HG03108 (cell line): ENCODE results near the gene FAM53B.

ENCODE experiments used
- ATAC-seq: cut with Tn5 transposase; IDR thresholded peaks from one replicate; pipeline ENCODE4 v1.9.1; 2021; ENCODE audit warnings: moderate library complexity; ENCODE audit not compliant: unreplicated experiment

FAM53B gene

DNA sequence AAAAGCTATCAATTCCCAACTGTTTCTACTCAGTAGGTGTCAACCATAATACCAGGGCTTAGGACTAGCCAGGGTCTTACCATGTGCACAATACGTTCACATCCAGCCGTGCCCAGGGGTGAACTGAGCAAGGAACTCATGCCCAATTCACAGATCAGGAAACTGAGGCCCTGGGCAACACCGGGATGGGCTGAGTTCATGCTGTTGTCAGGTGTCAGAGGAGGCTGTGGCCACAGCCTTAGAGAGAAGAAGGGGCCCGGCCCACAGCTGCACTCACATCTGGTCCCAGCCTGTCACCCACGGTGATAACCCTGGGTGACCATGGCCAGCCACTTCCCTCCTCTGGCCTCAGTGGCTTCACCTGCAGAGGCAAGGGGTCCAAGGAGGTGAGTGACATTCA is 92.0 kb downstream of the FAM53B start:
- no peak for ATAC-seq

DNA sequence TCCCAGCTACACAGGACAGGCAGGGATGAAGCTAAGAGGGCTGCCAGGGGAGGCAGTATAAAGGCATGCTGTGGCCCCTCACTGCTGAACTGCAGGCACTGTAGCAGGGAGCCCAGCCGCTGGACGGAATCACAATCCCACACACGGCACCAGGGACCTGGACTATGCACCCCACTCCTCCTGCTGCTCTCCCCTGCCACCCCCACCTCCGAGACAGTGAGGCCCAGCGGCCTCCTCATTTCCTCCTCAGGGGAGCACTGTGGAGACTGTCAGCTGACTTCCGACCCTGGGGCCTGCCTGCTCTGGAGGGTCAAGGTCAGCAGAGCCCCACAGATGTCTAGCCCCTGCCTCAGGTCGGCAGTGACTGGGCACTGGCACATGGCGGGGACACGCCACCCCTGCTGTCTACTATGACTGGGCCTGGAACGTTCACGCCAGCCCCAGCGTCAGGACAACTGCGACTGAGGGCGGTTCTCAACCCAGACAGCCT is 92.7 kb downstream of the FAM53B start:
- no peak for ATAC-seq

DNA sequence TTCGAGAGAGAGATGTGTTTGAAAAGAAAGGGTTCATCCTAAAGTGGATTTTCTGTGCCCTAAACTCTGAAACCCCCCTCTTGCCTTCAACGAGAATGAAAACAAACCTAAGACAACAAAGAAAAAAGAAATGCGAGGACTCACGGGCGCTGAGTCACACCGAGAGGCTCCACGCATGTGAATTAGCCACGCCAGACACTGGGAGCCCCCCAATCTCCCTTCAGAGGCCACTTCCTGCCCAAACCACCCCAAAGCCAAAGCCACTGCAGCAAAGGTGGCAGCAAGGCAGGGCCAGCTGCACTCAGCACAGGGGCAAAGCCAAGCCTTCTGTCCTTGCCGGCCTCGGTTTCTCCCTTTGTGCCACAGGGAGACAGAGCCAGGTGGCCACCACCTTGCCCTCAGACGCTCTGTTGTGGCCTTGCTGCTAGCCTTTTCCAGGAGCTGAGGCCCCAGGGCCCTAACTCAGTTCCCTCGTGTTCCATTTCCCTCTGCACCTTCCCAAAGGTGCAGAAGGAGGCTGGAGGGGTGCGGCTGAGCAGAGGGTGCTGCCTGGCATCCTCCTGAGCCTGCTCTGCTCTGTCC is 93.3 kb downstream of the FAM53B start:
- ATAC-seq, result no peak

DNA sequence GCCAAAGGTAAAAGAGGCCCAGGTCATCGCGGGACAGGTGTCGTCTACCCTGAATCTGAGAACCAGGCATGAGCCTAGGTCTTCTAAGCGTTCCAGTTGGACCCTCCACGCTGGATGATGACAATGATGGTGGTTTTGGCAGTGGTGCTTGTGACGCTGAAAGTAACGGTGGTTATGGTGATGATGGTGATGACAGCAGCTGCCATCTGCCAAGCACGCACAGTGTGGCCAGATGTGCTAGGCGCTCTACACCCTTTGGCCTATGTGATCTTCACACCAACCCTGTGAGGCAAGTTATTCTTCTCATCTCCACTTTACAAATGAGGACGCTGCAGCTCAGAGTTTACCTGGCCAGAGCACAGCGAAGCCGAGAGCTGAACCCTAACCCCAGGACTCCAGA is 93.9 kb downstream of the FAM53B start:
- no peak for ATAC-seq

DNA sequence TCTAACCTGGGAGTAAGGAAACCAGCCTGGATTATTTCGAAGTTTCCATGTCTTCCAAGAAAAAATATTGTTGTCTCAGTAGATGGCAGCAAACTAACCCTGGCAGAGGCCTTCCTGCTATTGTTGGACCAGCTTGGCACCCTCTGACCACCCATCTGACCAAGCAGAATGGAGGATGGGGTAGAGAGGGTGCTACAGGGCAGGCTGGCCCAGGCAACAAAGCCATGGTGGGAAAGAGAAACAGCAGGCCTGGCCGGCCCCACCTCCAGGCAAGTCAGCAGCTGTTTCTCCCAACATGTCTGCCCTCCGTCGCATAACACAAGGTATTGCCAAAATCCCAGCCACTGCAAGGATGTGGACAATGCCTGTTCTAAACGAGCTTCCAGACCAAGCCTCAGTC is 95.0 kb downstream of the FAM53B start:
- no peak for ATAC-seq

DNA sequence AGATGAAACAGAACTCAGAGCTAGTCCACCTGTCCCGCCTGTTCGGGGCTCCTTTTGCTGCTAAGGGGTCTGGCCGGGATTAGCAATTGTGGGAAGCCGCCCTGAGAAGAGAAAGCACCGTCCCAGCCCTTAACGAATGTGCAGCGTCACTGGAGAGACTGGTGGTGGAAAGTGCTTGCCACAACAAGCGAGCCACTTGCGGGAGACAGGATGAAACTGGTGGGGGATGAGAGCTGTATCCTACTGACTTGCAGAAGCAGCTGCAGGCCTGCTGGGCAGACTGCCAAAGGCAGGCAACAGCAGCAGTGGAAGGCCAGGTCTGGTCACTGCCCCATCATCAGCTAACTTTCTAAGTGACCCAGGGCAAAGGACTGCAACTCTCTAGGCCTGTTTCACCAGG is 95.4 kb downstream of the FAM53B start:
- no peak for ATAC-seq

DNA sequence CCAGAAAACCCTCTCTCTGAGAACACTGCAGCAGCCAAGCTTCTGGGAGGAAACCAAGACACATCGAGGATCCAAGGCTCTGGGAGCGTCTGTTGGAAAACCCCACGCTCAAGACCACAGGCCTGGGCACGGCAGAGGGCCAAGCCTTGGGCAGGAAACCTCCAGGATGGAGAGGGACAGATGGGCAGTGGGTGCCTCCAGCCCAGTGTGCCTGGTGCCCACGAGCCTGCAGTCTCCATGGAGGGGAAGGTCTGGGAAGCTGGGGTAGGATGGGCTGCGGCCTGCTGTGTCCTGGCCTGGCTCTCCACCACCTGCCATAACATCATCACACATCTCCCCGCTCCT is 96.1 kb downstream of the FAM53B start:
- ATAC-seq, result no peak

DNA sequence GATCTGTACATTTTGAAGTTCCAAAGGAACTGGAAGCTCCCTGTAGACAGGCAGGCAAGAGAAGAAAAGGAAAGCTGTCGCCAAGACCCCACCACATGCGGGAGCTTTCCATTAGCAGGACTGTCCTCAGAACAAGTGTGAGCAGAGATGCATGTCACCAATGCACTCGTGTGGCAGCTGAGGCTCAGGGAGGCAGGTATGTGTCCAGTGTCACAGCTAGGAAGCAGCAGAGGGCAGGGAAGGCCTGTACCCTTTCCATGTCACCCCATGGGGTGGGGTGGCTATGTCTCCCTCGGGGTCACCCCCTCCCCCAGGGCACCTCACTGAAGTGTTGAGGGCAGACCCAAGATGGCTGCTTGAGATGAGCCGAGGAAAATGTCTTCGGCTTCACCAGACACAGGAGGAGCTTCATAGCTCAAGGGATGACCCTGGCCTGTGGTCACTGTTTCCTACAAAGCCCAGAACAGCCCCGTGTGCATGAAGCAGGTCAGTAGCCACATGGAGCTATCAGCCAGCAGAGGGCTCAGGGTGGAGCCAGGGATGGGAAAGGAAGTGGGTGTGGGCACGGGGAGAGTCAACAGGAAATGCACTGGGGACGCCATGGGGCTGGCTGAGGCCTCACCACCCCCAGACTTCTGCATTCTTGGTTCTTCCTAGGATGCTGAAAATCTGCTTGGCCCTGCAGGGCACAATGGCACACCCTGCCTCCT is 96.6 kb downstream of the FAM53B start:
- no peak for ATAC-seq

DNA sequence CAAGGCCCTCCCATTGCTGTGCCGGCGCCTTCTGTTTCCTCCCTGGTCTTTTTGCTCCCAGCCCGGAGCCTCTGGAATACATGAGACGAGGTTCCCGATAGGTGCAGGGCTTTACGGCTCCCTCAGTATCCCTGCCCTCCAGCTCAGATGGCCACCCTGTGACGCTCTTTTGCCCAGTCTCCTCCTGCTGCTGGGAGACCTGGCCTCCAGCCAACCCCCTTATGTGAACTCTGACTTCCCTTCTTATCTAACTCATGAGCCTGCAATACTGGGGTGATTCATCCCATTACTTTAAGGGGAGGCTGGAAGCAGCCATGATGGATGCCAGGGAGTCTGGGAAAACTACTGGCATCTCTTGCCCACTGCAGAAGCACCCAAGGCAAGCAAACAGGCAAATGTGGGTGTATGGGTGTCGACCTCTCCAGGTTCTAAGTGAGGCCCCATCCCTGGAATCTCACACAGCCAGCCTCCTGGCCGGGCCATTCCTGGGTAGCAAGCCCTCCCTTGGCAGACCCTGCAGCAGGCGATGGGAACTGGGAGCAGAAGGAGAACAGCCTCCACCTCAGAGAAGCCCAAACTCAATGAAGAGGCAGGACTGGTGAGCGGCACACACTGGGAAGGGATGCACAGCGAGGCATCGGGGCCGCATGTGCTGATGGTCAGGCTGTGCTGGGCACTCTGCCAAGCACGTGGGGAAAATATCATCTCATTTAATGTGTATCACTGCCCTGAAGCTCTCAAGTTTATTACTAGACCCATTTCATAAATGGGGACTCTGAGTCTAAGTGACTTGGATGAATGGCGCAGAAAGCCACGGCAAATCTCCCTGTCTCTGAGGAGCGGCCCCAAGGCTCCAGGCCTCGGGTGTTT is 97.5 kb downstream of the FAM53B start:
- ATAC-seq, result no peak

DNA sequence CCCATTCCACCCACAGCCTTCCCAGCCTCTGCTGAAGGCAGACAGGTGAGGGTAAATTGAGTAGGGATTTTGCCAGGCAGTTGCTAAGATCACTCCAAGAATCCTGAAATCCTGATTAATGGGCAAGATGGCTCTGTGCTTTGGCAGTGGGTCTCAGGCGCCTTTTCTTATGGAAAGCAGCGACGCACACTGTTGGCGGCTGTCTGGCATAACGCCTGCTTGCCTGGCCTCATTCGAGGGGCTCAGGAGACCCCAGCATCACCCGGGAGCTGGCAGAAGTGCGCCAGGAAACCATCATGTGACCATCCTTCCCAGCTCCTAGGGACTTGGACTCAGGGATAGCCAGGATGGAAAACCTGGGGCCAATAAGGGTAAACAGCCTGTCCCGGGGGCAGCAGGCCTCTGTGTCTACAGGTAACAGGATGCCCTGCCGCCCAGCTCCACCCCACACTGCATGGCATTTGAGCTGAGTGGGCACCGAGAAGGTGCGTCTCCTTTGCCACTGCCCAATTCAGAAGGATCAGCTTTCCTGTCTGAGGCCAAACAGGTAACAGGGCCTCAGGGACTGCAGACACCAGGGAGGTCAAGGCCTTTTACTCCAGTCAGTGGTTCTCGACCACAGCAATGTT is 98.6 kb downstream of the FAM53B start:
- no peak for ATAC-seq

DNA sequence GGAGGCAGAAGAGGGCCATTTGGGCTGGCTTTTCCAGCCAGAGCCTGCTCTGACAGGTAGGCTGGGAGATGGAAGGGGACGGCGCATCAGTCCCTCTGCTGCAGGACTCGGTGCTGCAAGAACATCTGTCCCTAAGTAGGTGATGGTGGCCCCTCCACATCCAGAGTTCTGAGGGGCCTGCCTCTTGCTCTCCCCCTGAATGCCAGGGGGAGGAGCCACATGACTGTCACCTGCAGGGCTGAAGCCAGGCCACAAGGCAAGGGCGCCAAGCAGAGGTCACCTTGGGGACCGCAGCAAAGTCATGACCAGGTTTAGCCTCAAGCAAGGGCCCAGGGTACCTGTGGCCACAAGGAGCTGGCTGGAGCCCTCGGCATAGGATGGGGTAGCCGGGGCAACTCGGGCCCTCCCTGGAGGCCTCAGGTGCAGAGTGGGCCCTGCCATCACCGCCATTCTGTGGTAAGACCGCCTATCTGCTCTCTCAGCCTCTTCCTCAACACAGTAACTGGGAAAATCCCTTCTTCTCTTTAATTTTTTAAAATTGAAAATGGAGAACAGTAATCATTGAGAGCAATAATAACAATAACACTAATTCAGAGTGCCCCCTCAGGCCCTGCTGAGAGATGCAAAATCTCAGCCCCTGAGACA is 99.3 kb downstream of the FAM53B start:
- ATAC-seq, result no peak

DNA sequence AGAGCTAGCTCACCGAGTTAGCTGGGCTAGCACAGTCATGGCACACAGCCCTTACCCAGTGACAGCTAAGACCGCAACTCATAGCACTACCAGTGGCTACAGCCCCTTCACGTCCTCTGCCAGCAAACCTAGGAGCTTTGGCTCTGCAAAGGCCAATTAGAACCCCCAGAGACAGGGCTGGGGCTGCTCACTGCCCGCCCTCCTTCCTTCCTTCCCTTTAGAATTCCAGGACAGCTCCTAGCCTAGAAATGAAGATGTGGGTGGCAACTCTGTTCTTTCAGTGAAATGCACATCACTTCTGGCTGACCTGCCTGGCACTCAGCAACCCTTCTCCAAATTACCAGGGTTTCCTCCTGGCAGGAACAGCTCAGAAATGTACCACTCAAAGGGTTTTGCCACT is 99.9 kb downstream of the FAM53B start:
- no peak for ATAC-seq

DNA sequence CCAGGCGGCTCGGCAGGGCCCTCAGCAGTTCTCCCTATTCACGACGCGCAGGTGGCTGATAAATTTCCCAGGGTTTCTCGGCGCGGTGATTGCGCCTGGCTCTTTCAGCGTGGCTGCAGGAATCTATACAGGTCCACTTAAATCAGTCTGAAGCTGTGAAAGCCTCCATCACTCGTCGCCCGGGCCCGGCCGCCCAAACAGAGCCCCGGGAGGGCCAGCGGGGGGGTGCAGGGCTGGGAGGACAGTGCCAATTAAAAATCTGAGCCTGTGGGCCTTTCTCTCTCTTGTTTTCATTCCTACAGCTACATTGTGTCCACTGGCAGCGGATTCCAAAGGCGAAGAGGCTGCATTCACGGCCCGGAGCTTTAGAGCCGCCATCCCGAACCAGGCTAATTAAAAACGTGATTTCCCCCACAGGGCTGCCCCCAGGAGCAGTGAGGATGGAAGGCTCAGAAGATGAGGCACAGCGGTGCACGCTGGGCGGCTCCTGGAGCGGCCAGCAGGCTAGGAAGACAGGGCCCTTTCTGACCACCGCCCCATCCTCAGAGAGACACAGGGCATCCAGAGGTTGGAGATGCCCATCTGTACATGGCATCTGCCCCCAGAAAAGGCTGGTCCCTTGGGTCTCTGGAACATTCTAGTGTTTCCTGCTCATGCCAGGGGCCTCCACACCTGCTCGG is 100.7 kb downstream of the FAM53B start:
- no peak for ATAC-seq

DNA sequence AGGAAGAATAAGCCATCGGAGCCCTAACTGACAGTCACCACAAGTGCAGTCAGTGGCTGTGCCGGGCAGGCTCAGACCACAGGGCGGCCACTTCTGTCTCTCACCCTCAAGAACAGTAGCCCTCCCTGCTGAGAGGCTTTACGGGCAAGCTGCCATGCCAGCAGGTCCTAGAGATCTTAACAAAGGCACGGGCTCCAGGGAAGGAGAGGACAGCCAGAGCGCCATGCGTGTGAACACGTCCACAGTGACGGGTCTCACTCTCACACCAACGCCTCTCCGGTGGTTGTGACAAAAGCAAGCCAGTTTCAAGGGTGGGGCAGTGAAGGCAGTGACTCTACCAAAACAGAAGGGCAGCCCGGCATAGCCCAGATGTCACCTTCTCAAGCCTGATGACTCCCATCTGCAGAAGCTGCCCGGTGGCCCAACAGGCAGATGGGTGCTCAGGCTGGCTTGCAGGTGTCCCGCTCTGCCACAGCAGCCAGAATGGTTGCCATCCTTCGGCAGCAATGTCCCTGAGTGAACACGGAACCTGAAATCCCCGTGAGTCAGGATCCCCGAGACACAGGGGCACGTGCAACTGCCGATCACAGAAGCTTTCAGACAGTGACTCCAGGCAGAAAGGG is 102.0 kb downstream of the FAM53B start:
- no peak for ATAC-seq

DNA sequence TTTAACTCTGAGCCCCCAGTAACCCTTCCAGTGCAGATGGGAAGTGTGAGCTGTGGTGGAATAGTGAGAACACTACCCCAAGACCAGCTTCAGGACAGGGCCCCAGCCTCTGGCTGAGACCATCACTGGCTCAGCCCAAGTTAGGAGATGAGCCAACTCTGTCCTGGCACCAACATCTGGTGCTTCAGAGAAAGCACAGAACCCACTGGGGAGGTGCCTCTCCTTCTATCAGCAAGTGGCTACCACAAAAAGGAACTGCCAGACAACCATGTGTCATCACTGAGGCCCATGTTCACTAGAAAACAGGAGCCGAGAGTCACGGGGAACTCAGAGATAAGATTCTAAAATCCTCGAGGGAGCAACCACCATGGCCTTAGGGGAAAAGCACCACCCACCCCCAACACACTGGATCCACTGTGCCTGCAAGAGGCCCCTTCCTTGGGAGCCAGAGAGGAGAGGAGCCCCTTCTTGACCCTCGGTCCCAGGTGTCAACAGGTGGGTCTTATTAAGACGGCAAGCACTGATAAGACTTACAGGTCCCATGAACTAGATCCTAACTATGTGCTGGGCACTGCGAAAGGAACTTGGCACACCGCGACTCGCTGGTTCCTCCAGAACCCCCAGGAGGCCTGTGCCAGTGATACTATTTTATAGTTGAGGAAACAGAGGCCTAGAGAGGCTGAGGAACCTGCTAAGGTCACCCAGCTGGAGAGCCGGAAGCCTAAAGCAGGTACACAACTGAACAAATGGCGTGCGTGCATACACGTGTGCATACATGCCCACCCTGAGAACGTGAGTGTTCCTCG is 102.7 kb downstream of the FAM53B start:
- peak; percentile 52 for ATAC-seq

DNA sequence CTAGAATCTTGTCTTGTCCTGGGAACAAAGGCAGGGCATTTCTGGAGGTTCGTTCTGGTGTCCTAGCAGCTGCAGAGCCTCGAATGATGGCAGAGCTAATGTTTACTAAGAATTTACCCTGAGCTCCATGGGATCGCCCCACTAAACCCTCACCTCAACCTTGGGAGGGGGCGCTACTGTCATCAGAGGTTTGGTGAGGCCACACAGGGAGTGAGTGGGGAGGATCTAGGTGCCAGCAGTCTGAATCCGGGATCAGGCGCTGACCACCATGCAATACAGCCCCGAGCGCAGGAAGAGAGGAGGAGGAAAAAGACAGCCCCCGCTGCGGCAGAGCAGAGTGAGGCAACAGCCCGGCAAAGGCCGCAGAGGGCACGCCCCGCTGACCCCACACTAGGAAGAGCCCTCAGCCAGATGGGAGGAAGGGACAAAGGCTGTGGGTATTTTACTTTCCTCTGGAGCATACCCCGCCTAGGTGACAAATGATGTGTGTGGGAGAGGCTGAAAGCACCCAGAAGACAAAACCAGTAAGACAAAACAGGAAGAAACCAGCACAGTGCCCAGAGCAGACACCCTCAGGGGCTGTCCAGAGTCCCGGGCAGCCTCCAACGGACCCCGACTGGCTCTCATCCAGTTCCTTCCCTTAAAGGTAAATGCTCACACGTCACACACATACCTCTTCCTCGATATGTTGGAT is 103.5 kb downstream of the FAM53B start:
- peak; percentile 58 for ATAC-seq

DNA sequence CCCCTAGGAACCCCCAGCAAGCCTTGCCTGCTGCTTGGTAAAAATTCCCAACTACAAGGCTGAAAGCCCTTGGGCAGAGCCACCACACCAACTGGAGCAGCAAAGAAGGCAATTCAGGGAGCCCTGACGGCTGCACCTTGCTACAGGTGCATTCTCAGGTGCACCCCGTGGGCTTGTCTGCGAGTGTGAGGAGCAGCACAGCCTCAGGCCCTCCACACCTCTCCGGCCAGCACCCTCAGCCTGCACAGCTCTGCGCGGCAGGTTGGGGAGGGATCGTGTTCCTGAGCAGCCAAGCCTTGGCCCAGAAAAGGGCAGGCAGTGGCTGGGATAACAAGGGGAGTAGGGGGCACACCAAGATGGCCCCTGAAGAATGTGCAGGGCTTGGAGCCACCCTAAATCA is 104.1 kb downstream of the FAM53B start:
- ATAC-seq, result no peak

DNA sequence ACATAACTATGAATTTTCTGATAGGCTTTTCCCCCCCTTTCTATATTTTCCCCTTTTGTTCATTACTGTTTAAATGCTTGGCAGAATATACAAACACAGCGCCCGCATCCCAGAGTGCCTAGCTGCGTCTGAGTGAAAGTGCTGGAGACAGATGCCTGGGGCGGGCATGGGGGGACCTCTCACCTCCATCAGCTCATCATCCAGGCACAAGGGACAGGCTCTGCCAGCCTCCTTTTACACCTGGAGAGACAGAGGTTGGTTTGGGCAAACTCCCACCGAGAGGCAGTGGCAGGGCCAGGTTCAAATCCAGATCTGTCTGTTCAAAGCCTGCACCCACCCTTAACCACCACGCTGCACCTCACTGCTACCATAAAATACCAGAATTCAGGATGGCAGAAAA is 104.5 kb downstream of the FAM53B start:
- ATAC-seq, result no peak

DNA sequence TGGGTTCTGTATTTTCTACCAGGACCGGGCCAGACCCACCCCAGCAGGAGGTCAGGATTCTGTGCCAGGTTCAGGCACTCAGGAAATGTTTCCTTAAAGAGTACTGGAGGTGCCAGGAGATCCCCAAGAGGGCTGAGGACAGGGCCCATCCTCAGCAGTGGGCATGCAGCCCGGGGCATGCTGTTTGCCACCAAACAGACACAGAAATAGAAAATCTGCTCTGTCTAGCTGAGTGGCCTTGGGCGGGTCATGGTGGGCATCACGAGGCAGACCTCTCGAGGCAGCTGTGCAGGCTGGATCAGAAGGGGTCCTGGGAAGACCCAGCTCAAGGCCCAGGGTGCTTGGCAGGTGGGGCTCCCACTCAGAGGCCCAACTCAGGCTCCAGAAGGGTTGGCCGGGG is 105.0 kb downstream of the FAM53B start:
- ATAC-seq, result no peak
